Ascending aorta (tissue), 2 donors: Measurements from ENCODE around the gene CLCA1. TPM values are rescaled to one million over a fixed set of nuclear protein-coding genes. Genes with fewer than 3 reads are reported as not detected.
"Not testable (repeated sequence)": the region's sequence is repeated elsewhere in the genome, so short reads cannot be mapped to it uniquely, and the experiment has no call there.

Source experiments
- DNase-seq, 2 donors: peaks; one replicate each; pipeline ENCODE4 v3.0.0-alpha.2; 2019; ENCODE audit warnings: low spot score in 2 of 2
- H3K27ac ChIP-seq, 2 donors: fragments of 200-600 bp; sonication (generic); one replicate each; pipeline ENCODE4 v1.5.1; 2016 to 2017; ENCODE audit warnings: mild to moderate bottlenecking in 1 of 2
- H3K27me3 ChIP-seq: fragments of 200-600 bp; sonication (generic); one replicate; pipeline ENCODE4 v1.5.1; 2017
- H3K36me3 ChIP-seq, 2 donors: fragments of 200-600 bp; sonication (generic); one replicate each; pipeline ENCODE4 v1.5.1; 2016
- H3K4me1 ChIP-seq, 2 donors: fragments of 200-600 bp; sonication (generic); one replicate each; pipeline ENCODE4 v1.5.1; 2016 to 2017; ENCODE audit warnings: mild to moderate bottlenecking in 1 of 2
- H3K4me3 ChIP-seq, 2 donors: fragments of 200-600 bp; sonication (generic); one replicate each; pipeline ENCODE4 v1.5.1; 2016 to 2017; ENCODE audit warnings: mild to moderate bottlenecking in 1 of 2
- H3K9me3 ChIP-seq, 2 donors: fragments of 200-600 bp; sonication (generic); one replicate each; pipeline ENCODE4 v1.5.1; 2016
- intact Hi-C: fragments of 100-400 bp; cut with DNase I; formaldehyde crosslinking; loops from one replicate; pipeline ENCODE4 v1.15.1; 2023
- total RNA-seq: library from RNA; depleted of rRNA; stranded (reverse); fragments of >200 nt; gene quantifications from one replicate; pipeline ENCODE4 v1.1.0, GENCODE V29; 2016
- TF ChIP-seq, protein P1 (sequence below), 3 experiments: fragments of 200-600 bp in 2 of 3; fragments of 450-650 bp in 1 of 3; sonication (generic) in 2 of 3; IDR thresholded peaks; one replicate each; pipeline ENCODE4 v1.5.1; 2016 to 2019; ENCODE audit warnings: antibody characterized with exemption in 3 of 3, mild to moderate bottlenecking in 1 of 3, moderate library complexity in 1 of 3

The CLCA1 gene
- total RNA-seq, 1 donor from 2014 or later: not detected

DNA sequence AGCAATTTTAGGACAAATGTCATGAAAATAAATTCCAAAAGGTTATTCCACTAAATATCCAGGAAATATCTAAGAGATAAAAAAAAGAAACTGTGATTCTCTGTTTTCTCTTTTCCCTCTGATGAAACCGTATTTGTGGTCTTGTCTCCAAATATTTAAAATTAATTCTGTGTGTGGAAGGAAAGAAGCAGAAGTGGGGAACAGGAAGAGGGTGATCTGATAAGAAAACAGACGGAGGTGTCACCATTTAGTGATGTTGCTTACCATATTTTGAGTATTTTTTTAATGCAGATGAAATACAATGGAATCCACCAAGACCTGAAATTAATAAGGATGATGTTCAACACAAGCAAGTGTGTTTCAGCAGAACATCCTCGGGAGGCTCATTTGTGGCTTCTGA, 29.6 kb downstream of the CLCA1 start:
- H3K27ac ChIP-seq: no peak overlapping the region
- DNase-seq: no peak
- TF ChIP-seq, protein P1, sequence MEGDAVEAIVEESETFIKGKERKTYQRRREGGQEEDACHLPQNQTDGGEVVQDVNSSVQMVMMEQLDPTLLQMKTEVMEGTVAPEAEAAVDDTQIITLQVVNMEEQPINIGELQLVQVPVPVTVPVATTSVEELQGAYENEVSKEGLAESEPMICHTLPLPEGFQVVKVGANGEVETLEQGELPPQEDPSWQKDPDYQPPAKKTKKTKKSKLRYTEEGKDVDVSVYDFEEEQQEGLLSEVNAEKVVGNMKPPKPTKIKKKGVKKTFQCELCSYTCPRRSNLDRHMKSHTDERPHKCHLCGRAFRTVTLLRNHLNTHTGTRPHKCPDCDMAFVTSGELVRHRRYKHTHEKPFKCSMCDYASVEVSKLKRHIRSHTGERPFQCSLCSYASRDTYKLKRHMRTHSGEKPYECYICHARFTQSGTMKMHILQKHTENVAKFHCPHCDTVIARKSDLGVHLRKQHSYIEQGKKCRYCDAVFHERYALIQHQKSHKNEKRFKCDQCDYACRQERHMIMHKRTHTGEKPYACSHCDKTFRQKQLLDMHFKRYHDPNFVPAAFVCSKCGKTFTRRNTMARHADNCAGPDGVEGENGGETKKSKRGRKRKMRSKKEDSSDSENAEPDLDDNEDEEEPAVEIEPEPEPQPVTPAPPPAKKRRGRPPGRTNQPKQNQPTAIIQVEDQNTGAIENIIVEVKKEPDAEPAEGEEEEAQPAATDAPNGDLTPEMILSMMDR (IDR thresholded peaks at IDR 0.05): no peak
- H3K36me3 ChIP-seq: no peaks in the 10 kb centered on the region
- no peaks in the 10 kb centered on the region for H3K4me1 ChIP-seq
- no peaks in the 10 kb centered on the region for H3K27me3 ChIP-seq
- intact Hi-C loops: no loop called here
- H3K4me3 ChIP-seq: no peak overlapping the region
- no peaks in the 10 kb centered on the region for H3K9me3 ChIP-seq

DNA sequence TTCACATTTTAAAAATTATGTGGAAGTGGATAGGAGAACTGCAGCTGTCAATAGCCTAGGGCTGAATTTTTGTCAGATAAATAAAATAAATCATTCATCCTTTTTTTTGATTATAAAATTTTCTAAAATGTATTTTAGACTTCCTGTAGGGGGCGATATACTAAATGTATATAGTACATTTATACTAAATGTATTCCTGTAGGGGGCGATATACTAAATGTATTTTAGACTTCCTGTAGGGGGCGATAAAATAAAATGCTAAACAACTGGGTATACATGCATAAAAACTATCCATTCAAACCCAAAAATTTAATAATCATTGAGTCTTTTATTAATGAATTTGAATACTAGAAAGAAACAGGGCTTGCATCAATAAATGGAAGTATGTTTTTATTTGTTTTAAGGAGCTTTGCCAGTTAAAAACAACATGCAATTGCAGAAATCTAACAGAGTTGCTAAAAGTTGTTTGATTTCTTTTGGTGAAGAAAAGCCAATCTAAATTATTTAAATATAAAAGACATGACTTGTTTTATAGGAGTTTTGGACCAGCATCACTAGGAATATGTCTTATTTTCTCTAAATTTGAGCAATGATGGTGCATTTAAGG, 31.4 kb downstream of the CLCA1 start:
- no peaks in the 10 kb centered on the region for H3K9me3 ChIP-seq
- TF ChIP-seq, protein P1 (IDR thresholded peaks at IDR 0.05): peak; percentile 47 to 72 (median 59)
- H3K4me3 ChIP-seq: no peak overlapping the region
- no peaks in the 10 kb centered on the region for H3K27me3 ChIP-seq
- no peaks in the 10 kb centered on the region for H3K4me1 ChIP-seq
- intact Hi-C loops: no loop called here
- no peak for DNase-seq
- no peaks in the 10 kb centered on the region for H3K36me3 ChIP-seq
- no peak overlapping the region for H3K27ac ChIP-seq

DNA sequence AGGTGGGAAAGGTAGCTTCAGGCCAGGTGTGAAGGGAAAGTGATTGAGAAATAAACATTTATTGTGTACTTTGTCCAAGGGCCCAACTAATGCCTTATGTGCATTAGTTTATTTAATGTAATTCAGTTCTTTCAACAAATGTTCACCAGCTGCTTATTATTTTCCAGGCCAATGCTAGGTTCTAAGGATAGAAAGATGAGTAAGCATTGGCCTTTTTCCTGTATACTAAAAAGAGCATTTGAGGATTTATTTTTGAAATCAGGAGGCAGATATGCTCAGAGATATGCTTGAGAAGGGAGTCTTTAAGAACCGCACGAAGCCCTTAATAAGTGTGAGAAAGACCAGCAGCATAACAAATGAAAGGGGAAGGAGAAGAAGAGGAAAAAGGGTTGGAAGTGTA, 32.0 kb downstream of the CLCA1 start:
- H3K27me3 ChIP-seq: no peaks in the 10 kb centered on the region
- H3K4me3 ChIP-seq: no peak overlapping the region
- H3K9me3 ChIP-seq: no peaks in the 10 kb centered on the region
- no peaks in the 10 kb centered on the region for H3K4me1 ChIP-seq
- TF ChIP-seq, protein P1 (IDR thresholded peaks at IDR 0.05): no peak
- intact Hi-C loops: no loop called here
- DNase-seq: no peak
- no peak overlapping the region for H3K27ac ChIP-seq
- no peaks in the 10 kb centered on the region for H3K36me3 ChIP-seq

DNA sequence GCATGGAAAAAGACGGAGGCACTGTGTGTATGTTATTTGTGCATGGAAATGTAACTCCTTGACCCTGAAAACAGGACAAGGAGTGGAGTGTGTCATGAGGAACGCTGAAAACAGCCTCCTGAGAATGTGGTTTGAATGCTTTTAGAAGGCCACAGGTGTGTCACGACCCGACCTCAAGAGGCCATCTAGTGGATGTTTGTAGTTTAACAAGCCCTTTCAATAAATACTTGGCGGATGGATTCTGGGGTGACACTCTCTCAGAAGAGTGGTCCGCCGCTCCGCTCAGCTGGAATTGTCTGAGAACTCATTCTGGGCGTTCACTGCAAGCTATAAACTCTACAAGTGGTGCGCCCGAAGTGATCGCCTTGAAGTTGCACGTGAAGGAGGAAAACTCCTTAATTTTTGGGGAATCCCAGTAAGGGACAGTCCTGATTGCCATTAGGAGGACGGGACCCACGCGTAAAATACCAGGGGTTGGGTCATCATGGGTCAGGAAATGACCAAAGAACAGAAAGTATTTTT, 33.5 kb downstream of the CLCA1 start:
- not testable (repeated sequence) for H3K9me3 ChIP-seq, H3K27me3 ChIP-seq, DNase-seq, H3K27ac ChIP-seq, H3K4me1 ChIP-seq, H3K36me3 ChIP-seq
- TF ChIP-seq, protein P1 (IDR thresholded peaks at IDR 0.05): peak in 1 of 3 experiments; percentile 39
- H3K4me3 ChIP-seq: peak overlapping the region; percentile 21 to 31
- intact Hi-C loops: loop anchor here (2.0 kb wide), 1 partner anchor 121 kb away; no protein-coding TSS in a partner anchor

DNA sequence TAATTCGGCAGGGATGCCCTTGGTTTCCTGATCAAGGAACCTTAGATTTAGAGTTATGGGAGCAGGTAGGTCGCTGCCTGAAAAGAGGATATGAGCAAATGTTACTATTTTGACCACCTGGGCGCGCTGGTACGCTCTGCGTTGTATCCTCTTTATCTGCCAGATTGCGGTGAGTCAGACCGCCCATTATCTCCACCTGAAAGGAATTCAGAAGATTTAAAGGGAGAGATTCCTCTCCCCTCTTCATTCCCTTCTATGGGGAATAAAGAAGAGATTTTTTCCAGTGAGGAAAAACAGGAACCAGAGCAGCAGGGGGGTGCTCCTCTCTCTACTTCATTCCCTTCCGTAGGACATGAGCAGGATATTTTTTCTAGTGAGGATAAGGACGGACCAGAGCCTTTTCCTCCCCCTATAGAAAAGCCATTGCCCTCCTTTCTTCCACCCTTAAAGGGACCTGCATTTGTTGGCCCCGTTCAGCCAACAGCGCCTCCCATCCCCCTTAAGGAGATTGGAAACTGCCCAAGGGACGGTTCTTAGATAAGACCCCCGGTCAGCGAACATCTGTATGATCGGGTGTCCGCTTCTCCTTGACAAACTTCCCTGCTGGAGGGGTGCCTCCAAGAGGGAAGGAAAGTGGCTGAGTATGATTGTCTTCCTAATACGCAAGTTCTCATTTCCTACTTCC, 34.1 kb downstream of the CLCA1 start:
- TF ChIP-seq, protein P1 (IDR thresholded peaks at IDR 0.05): no peak
- Histone ChIP-seq H3K27me3 (no peaks in the 10 kb centered on the region), H3K4me1 (no peaks in the 10 kb centered on the region), H3K36me3 (no peaks in the 10 kb centered on the region), H3K9me3 (no peaks in the 10 kb centered on the region), H3K4me3 (peak overlapping the region; percentile 21 to 31), H3K27ac (no peak overlapping the region)
- no peak for DNase-seq
- intact Hi-C loops: loop anchor here (2.0 kb wide), 1 partner anchor 122 kb away; no protein-coding TSS in a partner anchor
